NCI-H446 treated with DMSO at 0.1 percent for 48 hours (cell line): ENCODE results near the gene PIK3R4.

ENCODE experiments used
- DNase-seq: peaks from one replicate; lab custom pipeline; 2025; lab: John Stamatoyannopoulos, UW

The PIK3R4 gene

GRCh38 chr3:130640027-130640426, 106.6 kb downstream of the PIK3R4 start:
- DNase-seq = no peak

GRCh38 chr3:130636480-130637234, 110.0 kb downstream of the PIK3R4 start:
- no peak for DNase-seq

GRCh38 chr3:130635978-130636377, 110.7 kb downstream of the PIK3R4 start:
- no peak for DNase-seq

- DNase-seq = no peak
Observed at GRCh38 chr3:130635285-130635684, 111.3 kb downstream of the PIK3R4 start.
